HG02759 (cell line): ENCODE measurements around the gene ARHGAP22.

Source experiments
- ATAC-seq: cut with Tn5 transposase; IDR thresholded peaks from one replicate; pipeline ENCODE4 v1.9.1; 2021; ENCODE audit warnings: mild to moderate bottlenecking, moderate library complexity; ENCODE audit not compliant: unreplicated experiment

ARHGAP22 gene

DNA sequence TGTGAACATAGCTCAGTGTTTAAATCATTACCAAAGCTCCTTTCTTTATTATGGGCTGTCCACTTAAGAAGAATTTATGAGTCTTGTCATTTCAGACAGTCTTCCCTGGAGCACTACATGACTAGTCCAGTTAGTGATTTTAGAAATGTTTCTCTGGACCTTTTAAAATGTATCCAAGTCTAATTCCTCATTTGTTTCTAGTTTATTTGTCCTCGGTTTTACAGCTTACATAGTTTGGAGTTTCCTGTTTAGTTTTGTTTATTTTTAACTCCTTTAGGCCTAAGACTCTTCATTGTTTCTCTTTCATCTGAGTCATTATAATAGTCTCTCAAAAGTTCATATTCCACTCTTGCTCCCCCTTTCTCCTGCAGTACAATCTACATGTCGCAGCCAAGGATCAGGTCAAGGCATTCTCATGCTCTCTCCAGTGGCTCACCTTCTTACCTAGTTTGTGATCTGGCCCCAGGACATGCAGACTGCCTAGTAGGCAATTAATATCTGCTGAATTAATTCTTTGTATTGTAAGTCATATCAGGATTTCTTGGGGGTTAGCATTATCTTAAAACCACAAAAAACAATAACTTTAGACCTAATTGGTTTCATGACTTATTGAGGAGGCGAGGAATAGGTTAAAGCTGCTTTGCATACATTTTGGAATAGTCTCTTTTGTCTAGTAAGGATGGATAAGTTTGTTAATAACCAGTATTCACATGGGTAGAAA is 204.6 kb downstream of the ARHGAP22 start:
- no peak for ATAC-seq

DNA sequence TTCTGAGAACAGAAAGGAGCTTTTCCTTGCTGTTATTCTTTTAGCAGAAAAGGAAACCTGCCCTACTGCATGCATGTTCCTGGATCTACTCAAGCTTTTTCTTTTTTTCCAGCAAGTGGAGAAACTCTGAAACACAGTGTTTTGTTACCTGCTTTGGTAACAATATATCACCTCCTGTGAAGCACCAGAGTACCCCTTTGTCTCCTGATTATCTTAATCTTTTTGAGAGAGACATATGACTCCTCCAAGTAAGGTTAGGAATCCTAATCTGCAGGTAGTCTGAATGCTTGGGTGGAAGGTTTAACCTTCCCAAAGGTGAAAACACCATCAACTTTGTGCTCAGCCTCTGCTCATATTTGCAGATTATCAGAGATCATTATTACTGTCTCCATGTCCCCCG is 205.3 kb downstream of the ARHGAP22 start:
- ATAC-seq = no peak

GRCh38 chr10:48399056-48399541 is 205.8 kb downstream of the ARHGAP22 start:
- ATAC-seq = no peak

- ATAC-seq = no peak
These were observed 206.6 kb downstream of the ARHGAP22 start for GRCh38 chr10:48398261-48398660.
